OCI-LY7 (cell line): ENCODE results near the gene ZNRF3. TPM values are rescaled to one million over a fixed set of nuclear protein-coding genes. Genes with fewer than 3 reads are reported as not detected.
A peak's percentile ranks its signal among the peaks of the same experiment; 100 is the strongest.

Source experiments
- BruUV-seq: library from RNA; stranded (reverse); fragments of 400-500 nt; replicated peaks from 2 replicates; lab custom pipeline; 2021; lab: Mats Ljungman, UMichigan
- CTCF ChIA-PET: fragments of 300-600 bp; sonication (Branson Sonifier 250); formaldehyde crosslinking; loops from one replicate; lab custom pipeline; 2022; ENCODE audit warnings: antibody characterized with exemption; ENCODE audit not compliant: unreplicated experiment; lab: Charles Lee
- POLR2A ChIA-PET: fragments of 300-600 bp; sonication (Branson Sonifier 250); formaldehyde crosslinking; loops from one replicate; lab custom pipeline; 2022; ENCODE audit warnings: antibody characterized with exemption; lab: Charles Lee
- DNase-seq: peaks from one replicate; pipeline ENCODE4 v3.0.0-alpha.2; 2015; ENCODE audit warnings: low spot score
- H2AFZ ChIP-seq: fragments of 200-600 bp; sonication (generic), shearing (Covaris generic); 2 replicates; pipeline ENCODE4 v1.6.1; 2014; ENCODE audit warnings: mild to moderate bottlenecking, antibody characterized with exemption, low read length, moderate library complexity
- H3K27ac ChIP-seq: fragments of 200-600 bp; sonication (generic); 2 replicates; pipeline ENCODE4 v1.5.1; 2014; ENCODE audit warnings: mixed run types, low read depth, mild to moderate bottlenecking, moderate library complexity, low read length, inconsistent platforms; ENCODE audit not compliant: poor library complexity, severe bottlenecking
- H3K36me3 ChIP-seq: fragments of 200-600 bp; sonication (generic); 2 replicates; pipeline ENCODE4 v1.6.1; 2014; ENCODE audit warnings: mild to moderate bottlenecking, antibody characterized with exemption, low read length, moderate library complexity, mixed read lengths; ENCODE audit not compliant: insufficient read depth
- H3K4me1 ChIP-seq: fragments of 200-600 bp; sonication (generic); 2 replicates; pipeline ENCODE4 v1.5.1; 2014; ENCODE audit warnings: mild to moderate bottlenecking, low read length; ENCODE audit not compliant: insufficient read depth, poor library complexity, severe bottlenecking
- H3K4me2 ChIP-seq: fragments of 200-600 bp; sonication (generic); 2 replicates; pipeline ENCODE4 v1.6.1; 2014; ENCODE audit warnings: mild to moderate bottlenecking, low read length
- H3K4me3 ChIP-seq: fragments of 200-600 bp; sonication (generic); 2 replicates; pipeline ENCODE4 v1.5.1; 2014; ENCODE audit warnings: mild to moderate bottlenecking, low read depth, low read length; ENCODE audit not compliant: poor library complexity, severe bottlenecking
- H3K79me2 ChIP-seq: fragments of 200-600 bp; sonication (generic); 2 replicates; pipeline ENCODE4 v1.6.1; 2016; ENCODE audit warnings: low read depth, mild to moderate bottlenecking, low read length, moderate library complexity, mixed read lengths; ENCODE audit not compliant: insufficient read depth
- H3K9me2 ChIP-seq: fragments of 200-600 bp; sonication (generic); 2 replicates; pipeline ENCODE4 v1.6.1; 2016; ENCODE audit warnings: mild to moderate bottlenecking, low read length, mixed read lengths; ENCODE audit not compliant: insufficient read depth
- H3K9me3 ChIP-seq: fragments of 200-600 bp; sonication (generic); 2 replicates; pipeline ENCODE4 v1.6.1; 2014; ENCODE audit warnings: mild to moderate bottlenecking, mixed run types, low read length, mixed read lengths
- H4K20me1 ChIP-seq: fragments of 200-600 bp; sonication (generic); 2 replicates; pipeline ENCODE4 v1.6.1; 2014; ENCODE audit warnings: mild to moderate bottlenecking, antibody characterized with exemption, low read length, moderate library complexity, mixed read lengths; ENCODE audit not compliant: insufficient read depth
- EZH2phosphoT487 ChIP-seq: fragments of 200-600 bp; sonication (generic); IDR thresholded peaks from 2 replicates; pipeline ENCODE4 v1.6.1; 2018; ENCODE audit warnings: low read depth, borderline replicate concordance, mild to moderate bottlenecking, mixed run types, antibody characterized with exemption, low read length, moderate library complexity, mixed read lengths
- intact Hi-C: fragments of 100-400 bp; cut with micrococcal nuclease; formaldehyde crosslinking; loops from one replicate; pipeline ENCODE4 v1.10.0; 2022; ENCODE audit not compliant: unreplicated experiment
- total RNA-seq, 2 experiments: library from RNA; depleted of rRNA in 1 of 2; stranded (reverse); fragments of >200 nt in 1 of 2; shearing (Covaris generic) in 1 of 2; gene quantifications; 2 replicates each; pipeline ENCODE4 v1.2.3, GENCODE V29; 2014 to 2022
- TF ChIP-seq, protein P1 (sequence below): fragments of 200-600 bp; sonication (generic); conservative IDR thresholded peaks from 2 replicates; pipeline ENCODE4 v1.5.1; 2014; ENCODE audit warnings: mild to moderate bottlenecking, antibody characterized with exemption, low read length, moderate library complexity, mixed read lengths

ZNRF3 gene
- total RNA-seq, 2 experiments from 2014 or later = 3.6 to 3.9 TPM

GRCh38 chr22:28929197-28929596 is 45.8 kb downstream of the ZNRF3 start:
- no peak for DNase-seq
- no peaks in the 10 kb centered on the region for H3K79me2 ChIP-seq
- no peak for TF ChIP-seq EZH2phosphoT487
- TF ChIP-seq, protein P1, sequence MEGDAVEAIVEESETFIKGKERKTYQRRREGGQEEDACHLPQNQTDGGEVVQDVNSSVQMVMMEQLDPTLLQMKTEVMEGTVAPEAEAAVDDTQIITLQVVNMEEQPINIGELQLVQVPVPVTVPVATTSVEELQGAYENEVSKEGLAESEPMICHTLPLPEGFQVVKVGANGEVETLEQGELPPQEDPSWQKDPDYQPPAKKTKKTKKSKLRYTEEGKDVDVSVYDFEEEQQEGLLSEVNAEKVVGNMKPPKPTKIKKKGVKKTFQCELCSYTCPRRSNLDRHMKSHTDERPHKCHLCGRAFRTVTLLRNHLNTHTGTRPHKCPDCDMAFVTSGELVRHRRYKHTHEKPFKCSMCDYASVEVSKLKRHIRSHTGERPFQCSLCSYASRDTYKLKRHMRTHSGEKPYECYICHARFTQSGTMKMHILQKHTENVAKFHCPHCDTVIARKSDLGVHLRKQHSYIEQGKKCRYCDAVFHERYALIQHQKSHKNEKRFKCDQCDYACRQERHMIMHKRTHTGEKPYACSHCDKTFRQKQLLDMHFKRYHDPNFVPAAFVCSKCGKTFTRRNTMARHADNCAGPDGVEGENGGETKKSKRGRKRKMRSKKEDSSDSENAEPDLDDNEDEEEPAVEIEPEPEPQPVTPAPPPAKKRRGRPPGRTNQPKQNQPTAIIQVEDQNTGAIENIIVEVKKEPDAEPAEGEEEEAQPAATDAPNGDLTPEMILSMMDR = no peak
- no peaks in the 10 kb centered on the region for H3K36me3 ChIP-seq
- POLR2A ChIA-PET = no interaction called here
- no peak overlapping the region for H3K4me3 ChIP-seq
- no peak overlapping the region for H3K27ac ChIP-seq
- BruUV-seq = no TSS peak
- intact Hi-C loops = no loop called here
- H3K9me2 ChIP-seq = no peaks in the 10 kb centered on the region
- peaks cover 13% of the 10 kb centered on the region for H3K4me1 ChIP-seq
- no peak overlapping the region for H2AFZ ChIP-seq
- H3K9me3 ChIP-seq = no peaks in the 10 kb centered on the region
- no peak overlapping the region for H3K4me2 ChIP-seq
- H4K20me1 ChIP-seq = no peaks in the 10 kb centered on the region
- CTCF ChIA-PET = no interaction called here

GRCh38 chr22:28930357-28931007 is 47.1 kb downstream of the ZNRF3 start:
- ChIA-PET POLR2A (interaction anchor here (0.6 kb wide), 1 partner anchor 12 kb away, joined by 4 read pairs; no protein-coding TSS in a partner anchor), CTCF (no interaction called here)
- Histone ChIP-seq H3K9me2 (no peaks in the 10 kb centered on the region), H3K4me1 (peaks cover 13% of the 10 kb centered on the region), H3K9me3 (no peaks in the 10 kb centered on the region), H3K4me2 (no peak overlapping the region), H3K79me2 (no peaks in the 10 kb centered on the region), H3K27ac (no peak overlapping the region), H3K4me3 (no peak overlapping the region), H3K36me3 (no peaks in the 10 kb centered on the region), H2AFZ (no peak overlapping the region), H4K20me1 (no peaks in the 10 kb centered on the region)
- TF ChIP-seq, protein P1 = no peak
- no peak for TF ChIP-seq EZH2phosphoT487
- intact Hi-C loops = no loop called here
- DNase-seq = peak; percentile 22
- no TSS peak for BruUV-seq

- ChIA-PET CTCF (no interaction called here), POLR2A (no interaction called here)
- Histone ChIP-seq H3K36me3 (no peaks in the 10 kb centered on the region), H4K20me1 (no peaks in the 10 kb centered on the region), H2AFZ (no peak overlapping the region), H3K9me3 (no peaks in the 10 kb centered on the region), H3K4me1 (peaks cover 6% of the 10 kb centered on the region), H3K4me2 (no peak overlapping the region), H3K79me2 (no peaks in the 10 kb centered on the region), H3K4me3 (no peak overlapping the region), H3K9me2 (no peaks in the 10 kb centered on the region), H3K27ac (no peak overlapping the region)
- intact Hi-C loops = no loop called here
- TF ChIP-seq, protein P1 = no peak
- no peak for TF ChIP-seq EZH2phosphoT487
- no TSS peak for BruUV-seq
- no peak for DNase-seq
Observed at GRCh38 chr22:28931844-28932567, 48.6 kb downstream of the ZNRF3 start.
